CD1c-positive myeloid dendritic cell (primary cell): ENCODE measurements around the gene COPA.
"Not testable (repeated sequence)": the region's sequence is repeated elsewhere in the genome, so short reads cannot be mapped to it uniquely, and the experiment has no call there.

Experiments used
- DNase-seq: peaks from one replicate; pipeline ENCODE4 v3.0.0-alpha.2; 2016; ENCODE audit errors: extremely low spot score

Gene COPA

GRCh38 chr1:160342953-160343869, at the start of gene COPA, which contains the start of gene NCSTN:
TSS of gene COPA (minus strand) at chr1:160343250. CDS start at chr1:160343170, 80 bp downstream.
TSS of gene NCSTN (plus strand) at chr1:160343383. CDS start at chr1:160343397, 14 bp downstream.
- peak; percentile 95 for DNase-seq

DNA sequence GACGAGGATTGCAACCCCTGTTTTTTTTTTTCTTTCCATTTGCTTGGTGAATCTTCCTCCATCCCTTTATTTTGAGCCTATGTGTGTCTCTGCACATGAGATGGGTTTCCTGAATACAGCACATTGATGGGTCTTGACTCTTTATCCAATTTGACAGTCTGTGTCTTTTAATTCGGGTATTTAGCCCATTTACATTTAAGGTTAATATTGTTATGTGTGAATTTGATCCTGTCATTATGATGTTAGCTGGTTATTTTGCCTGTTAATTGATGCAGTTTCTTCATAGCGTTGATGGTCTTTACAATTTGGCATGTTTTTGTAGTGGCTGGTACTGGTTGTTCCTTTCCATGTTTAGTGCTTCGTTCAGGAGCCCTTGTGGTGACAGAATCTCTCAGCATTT, 45.4 kb upstream of the COPA start:
- not testable (repeated sequence) for DNase-seq

- DNase-seq, result not testable (repeated sequence)
These were observed 41.8 kb upstream of the COPA start for GRCh38 chr1:160384812-160385211.

GRCh38 chr1:160377585-160378206, 34.6 kb upstream of the COPA start:
- no peak for DNase-seq

GRCh38 chr1:160376525-160377131, 33.6 kb upstream of the COPA start:
- peak; percentile 76 for DNase-seq

GRCh38 chr1:160375788-160376524, 32.9 kb upstream of the COPA start:
- DNase-seq, result peak; percentile 72

GRCh38 chr1:160374306-160375110, 31.5 kb upstream of the COPA start:
- DNase-seq, result peak; percentile 30

- DNase-seq, result peak; percentile 77
These were observed 30.6 kb upstream of the COPA start for GRCh38 chr1:160373696-160374095.

- DNase-seq, result peak; percentile 91
These were observed 28.7 kb upstream of the COPA start for GRCh38 chr1:160371756-160372155.

DNA sequence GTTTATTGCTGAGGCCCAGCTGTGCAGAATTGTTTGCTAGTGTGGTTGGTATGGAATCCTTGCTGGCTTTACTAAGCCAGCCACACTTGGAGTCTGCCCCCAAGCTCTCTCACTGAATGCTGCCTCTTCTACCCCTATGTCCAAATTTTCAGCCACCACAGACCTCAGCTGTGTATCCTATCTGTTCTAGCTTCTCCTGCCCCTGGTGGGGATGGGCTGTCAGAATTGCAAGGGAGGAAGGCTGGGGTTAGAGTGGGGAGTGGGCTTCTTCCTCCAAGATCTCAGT, 28.2 kb upstream of the COPA start:
- DNase-seq, result no peak

DNA sequence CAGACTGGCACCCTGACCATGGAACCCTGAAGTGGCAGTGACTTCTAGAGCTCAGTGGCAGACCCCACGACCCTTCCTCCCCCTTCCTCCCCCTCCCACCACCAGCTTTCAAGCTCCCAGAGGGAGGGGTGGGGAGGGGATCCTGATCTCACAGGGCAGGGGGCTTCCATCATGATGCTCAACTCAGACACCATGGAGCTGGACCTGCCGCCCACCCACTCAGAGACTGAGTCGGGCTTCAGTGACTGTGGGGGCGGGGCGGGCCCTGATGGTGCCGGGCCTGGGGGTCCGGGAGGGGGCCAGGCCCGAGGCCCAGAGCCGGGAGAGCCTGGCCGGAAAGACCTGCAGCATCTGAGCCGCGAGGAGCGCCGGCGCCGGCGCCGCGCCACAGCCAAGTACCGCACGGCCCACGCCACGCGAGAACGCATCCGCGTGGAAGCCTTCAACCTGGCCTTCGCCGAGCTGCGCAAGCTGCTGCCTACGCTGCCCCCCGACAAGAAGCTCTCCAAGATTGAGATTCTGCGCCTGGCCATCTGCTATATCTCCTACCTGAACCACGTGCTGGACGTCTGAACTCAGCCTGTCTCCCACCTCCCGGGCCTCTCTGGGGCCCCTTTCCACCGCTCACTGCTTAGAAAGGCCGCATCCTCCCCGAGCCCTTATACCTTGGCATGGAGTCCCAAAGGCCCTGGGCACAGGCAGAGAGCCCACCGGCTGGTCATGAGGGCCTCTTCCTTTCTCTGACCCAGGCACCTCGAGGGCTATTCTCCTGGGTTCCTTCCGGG, 27.7 kb upstream of the COPA start:
- DNase-seq, result no peak

DNA sequence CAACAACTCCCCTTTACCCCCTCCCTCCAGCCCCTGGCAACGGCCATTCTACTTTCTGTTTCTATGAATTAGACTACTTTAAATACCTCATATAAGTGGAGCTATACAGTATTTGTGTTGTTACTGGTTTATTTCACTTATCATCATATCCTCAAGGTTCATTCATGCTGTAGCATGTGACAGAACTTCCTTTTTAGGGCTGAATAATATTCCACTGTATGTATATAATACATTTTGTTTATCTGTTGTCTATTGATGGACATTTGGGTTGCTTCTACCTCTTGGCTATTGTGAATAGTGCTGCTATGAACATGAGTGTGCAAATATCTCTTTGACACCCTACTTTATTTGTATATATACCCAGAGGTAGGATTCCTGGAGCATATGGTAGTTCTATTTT, 26.0 kb upstream of the COPA start:
- DNase-seq, result no peak

DNA sequence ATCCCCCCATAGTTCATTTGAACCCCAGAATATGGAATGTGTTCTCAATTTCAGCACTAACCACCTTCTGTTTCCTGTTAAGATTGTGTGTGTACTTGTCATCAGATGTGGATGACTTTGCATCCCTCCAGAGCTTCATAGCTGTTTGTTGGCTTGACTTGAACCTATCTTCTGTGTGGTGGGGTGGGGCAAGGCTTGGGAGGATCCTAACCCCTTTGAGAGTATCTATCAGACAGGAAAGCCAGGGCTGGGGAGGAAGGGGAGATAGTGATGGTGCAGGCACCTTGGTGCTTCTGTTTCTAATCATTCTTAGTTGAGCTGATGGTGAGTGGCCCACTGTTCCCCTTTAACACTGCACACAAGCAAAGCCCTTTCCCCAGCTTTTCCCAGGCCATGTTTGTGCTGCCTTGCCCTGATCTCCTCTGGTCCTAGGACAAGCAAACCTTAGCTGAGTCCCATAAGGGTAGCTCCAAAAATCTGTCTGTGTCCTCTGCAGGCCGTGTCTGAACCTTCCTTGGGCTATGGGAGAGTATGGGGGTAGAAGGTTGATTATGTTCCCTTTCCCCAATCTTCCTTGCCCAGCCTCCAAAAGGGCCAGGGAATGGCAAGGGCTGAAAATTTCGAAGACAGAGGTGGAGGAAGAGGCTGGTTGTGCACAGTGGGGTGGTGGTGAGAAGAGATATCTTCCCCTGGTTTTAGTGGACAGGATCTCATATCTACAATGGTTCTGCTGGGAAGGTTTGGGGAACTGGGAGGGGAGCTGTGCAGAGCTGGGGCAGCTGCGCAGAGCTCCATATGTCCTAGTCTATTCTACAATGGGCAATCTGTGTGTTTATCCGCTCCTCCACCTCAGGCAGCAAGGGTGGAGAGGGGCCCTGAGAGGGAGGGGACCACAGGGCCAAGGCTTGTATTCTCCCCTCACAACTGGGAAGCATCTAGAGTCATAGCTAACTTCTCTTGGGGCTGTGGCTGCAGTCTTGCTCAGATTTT, 25.2 kb upstream of the COPA start:
- DNase-seq, result no peak

GRCh38 chr1:160367516-160367900, 24.5 kb upstream of the COPA start:
- no peak for DNase-seq

GRCh38 chr1:160366731-160367515, 23.9 kb upstream of the COPA start, which contains the start of gene NHLH1:
TSS of gene NHLH1 (plus strand) at chr1:160367071. CDS start at chr1:160370732, 3,661 bp downstream.
- DNase-seq, result no peak

DNA sequence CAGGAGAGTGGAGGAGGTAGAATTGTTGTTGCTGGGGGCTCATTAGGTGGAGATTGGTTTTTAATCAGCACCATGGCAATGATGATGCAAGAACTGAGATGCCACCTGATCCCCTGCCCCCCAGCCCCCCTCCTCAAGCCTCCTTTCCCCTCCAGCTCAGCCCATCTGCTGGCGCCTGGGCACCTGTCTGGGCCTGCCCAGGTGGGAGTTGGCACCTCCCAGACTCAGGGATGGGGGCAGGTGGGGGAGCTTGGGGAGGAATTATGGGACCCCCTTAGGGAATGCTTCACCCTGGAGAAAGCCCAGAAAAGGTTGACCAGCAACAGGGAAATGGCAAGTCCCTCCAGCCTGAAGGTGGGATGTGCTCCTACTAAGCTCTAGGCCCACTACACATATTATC, 22.3 kb upstream of the COPA start:
- DNase-seq, result no peak

DNA sequence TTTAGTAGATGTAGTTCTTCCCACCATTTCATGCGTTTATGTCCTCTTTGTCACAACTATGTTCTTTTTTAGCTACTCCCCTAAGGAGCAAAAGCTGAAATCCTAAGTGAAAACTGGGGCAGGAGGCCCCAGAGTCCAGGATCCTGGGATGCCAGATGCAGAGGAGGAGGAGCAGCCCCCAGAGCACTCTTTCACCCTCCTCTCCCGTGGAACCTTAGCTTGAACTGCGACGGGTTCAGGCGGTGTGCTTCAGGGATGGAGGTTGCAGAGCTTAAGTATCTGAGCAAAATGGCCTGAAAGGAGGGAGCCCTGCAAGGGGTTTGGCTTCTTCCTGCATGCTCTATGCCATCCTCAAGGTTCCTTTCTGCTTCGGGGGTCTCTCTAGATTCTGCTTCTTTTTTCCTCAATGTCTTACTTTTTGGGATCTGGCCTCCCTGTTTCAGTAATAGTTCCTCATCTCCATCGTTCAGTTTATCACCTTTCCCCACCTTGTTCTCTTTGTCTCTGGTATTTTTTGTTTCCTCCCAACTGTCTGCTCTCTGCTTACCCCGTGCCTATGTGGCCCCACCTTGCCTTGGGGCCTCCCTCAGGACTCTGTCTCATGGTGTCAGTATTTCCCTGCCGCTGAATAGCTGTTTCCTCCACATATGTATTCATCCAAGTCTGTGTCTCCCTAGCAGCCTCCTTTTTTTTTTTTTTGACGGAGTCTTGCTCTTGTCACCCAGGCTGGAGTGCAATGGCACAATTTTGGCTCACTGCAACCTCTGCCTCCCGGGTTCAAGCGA, 21.1 kb upstream of the COPA start:
- no peak for DNase-seq
